OCI-LY1 (cell line): Measurements from ENCODE around the gene SLC25A21.

Source experiments
- H2AFZ ChIP-seq: fragments of 200-600 bp; sonication (generic), shearing (Covaris generic); 2 replicates; pipeline ENCODE4 v1.6.0; 2014; ENCODE audit warnings: antibody characterized with exemption, mild to moderate bottlenecking, low read length
- H3F3A ChIP-seq: fragments of 200-600 bp; sonication (generic), shearing (Covaris generic); 2 replicates; pipeline ENCODE4 v1.6.0; 2014; ENCODE audit warnings: mild to moderate bottlenecking, antibody characterized with exemption, low read length, moderate library complexity; ENCODE audit not compliant: insufficient read depth
- H3K27ac ChIP-seq: fragments of 200-600 bp; sonication (generic); 2 replicates; pipeline ENCODE4 v1.5.1; 2014; ENCODE audit warnings: low read length, mixed run types, mild to moderate bottlenecking, low read depth; ENCODE audit not compliant: poor library complexity, severe bottlenecking
- H3K27me3 ChIP-seq: fragments of 200-600 bp; sonication (generic); 2 replicates; pipeline ENCODE4 v1.6.0; 2014; ENCODE audit warnings: antibody characterized with exemption, mild to moderate bottlenecking, low read length, moderate library complexity; ENCODE audit not compliant: insufficient read depth
- H3K36me3 ChIP-seq: fragments of 200-600 bp; sonication (generic); 2 replicates; pipeline ENCODE4 v1.6.1; 2014; ENCODE audit warnings: mild to moderate bottlenecking, antibody characterized with exemption, low read length, moderate library complexity, mixed read lengths; ENCODE audit not compliant: insufficient read depth
- H3K4me1 ChIP-seq: fragments of 200-600 bp; sonication (generic); 2 replicates; pipeline ENCODE4 v1.5.1; 2014; ENCODE audit warnings: mild to moderate bottlenecking, low read length, moderate library complexity; ENCODE audit not compliant: insufficient read depth, severe bottlenecking
- H3K4me2 ChIP-seq: fragments of 200-600 bp; sonication (generic), shearing (Covaris generic); 2 replicates; pipeline ENCODE4 v1.6.1; 2014; ENCODE audit warnings: low read length
- H3K4me3 ChIP-seq: fragments of 200-600 bp; sonication (generic); 2 replicates; pipeline ENCODE4 v1.5.1; 2014; ENCODE audit warnings: low read length, low read depth, mild to moderate bottlenecking, mixed read lengths; ENCODE audit not compliant: poor library complexity, severe bottlenecking
- H3K79me2 ChIP-seq: fragments of 200-600 bp; shearing (Covaris generic); 2 replicates; pipeline ENCODE4 v1.6.1; 2016; ENCODE audit warnings: mixed run types, low read length, mixed read lengths; ENCODE audit not compliant: insufficient read depth
- H3K9ac ChIP-seq: fragments of 200-600 bp; sonication (generic), shearing (Covaris generic); 2 replicates; pipeline ENCODE4 v1.6.1; 2014; ENCODE audit warnings: mild to moderate bottlenecking, low read length, mixed read lengths
- H3K9me2 ChIP-seq: fragments of 200-600 bp; sonication (generic), shearing (Covaris generic); 2 replicates; pipeline ENCODE4 v1.6.1; 2014; ENCODE audit warnings: low read depth, mild to moderate bottlenecking, low read length, mixed read lengths
- H3K9me3 ChIP-seq: fragments of 200-600 bp; shearing (Covaris generic); 2 replicates; pipeline ENCODE4 v1.6.1; 2014; ENCODE audit warnings: low read length, mixed read lengths
- H4K20me1 ChIP-seq: fragments of 200-600 bp; sonication (generic), shearing (Covaris generic); 2 replicates; pipeline ENCODE4 v1.6.0; 2016; ENCODE audit warnings: mild to moderate bottlenecking, low read length; ENCODE audit not compliant: insufficient read depth
- EZH2 ChIP-seq: fragments of 200-600 bp; sonication (generic), shearing (Covaris generic); IDR thresholded peaks from 2 replicates; pipeline ENCODE4 v1.8.0; 2017; ENCODE audit warnings: borderline replicate concordance, mixed run types, mild to moderate bottlenecking, antibody characterized with exemption, low read length, moderate library complexity, mixed read lengths
- TF ChIP-seq, protein P1 (sequence below): fragments of 200-600 bp; sonication (generic), shearing (Covaris generic); IDR thresholded peaks from 2 replicates; pipeline ENCODE4 v1.5.1; 2017; ENCODE audit warnings: mild to moderate bottlenecking, antibody characterized with exemption, low read length, moderate library complexity, mixed read lengths

Gene SLC25A21

GRCh38 chr14:36845356-36846012, 326.9 kb downstream of the SLC25A21 start:
- Histone ChIP-seq H3K9ac (no peak overlapping the region), H3F3A (no peaks in the 10 kb centered on the region), H3K27ac (no peak overlapping the region), H2AFZ (no peak overlapping the region), H3K27me3 (no peaks in the 10 kb centered on the region), H3K4me3 (no peak overlapping the region), H3K79me2 (no peaks in the 10 kb centered on the region), H3K4me1 (no peaks in the 10 kb centered on the region), H4K20me1 (no peaks in the 10 kb centered on the region), H3K9me3 (no peaks in the 10 kb centered on the region), H3K36me3 (no peaks in the 10 kb centered on the region), H3K4me2 (no peak overlapping the region), H3K9me2 (no peaks in the 10 kb centered on the region)
- TF ChIP-seq, protein P1, sequence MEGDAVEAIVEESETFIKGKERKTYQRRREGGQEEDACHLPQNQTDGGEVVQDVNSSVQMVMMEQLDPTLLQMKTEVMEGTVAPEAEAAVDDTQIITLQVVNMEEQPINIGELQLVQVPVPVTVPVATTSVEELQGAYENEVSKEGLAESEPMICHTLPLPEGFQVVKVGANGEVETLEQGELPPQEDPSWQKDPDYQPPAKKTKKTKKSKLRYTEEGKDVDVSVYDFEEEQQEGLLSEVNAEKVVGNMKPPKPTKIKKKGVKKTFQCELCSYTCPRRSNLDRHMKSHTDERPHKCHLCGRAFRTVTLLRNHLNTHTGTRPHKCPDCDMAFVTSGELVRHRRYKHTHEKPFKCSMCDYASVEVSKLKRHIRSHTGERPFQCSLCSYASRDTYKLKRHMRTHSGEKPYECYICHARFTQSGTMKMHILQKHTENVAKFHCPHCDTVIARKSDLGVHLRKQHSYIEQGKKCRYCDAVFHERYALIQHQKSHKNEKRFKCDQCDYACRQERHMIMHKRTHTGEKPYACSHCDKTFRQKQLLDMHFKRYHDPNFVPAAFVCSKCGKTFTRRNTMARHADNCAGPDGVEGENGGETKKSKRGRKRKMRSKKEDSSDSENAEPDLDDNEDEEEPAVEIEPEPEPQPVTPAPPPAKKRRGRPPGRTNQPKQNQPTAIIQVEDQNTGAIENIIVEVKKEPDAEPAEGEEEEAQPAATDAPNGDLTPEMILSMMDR, result no peak
- TF ChIP-seq EZH2, result no peak

DNA sequence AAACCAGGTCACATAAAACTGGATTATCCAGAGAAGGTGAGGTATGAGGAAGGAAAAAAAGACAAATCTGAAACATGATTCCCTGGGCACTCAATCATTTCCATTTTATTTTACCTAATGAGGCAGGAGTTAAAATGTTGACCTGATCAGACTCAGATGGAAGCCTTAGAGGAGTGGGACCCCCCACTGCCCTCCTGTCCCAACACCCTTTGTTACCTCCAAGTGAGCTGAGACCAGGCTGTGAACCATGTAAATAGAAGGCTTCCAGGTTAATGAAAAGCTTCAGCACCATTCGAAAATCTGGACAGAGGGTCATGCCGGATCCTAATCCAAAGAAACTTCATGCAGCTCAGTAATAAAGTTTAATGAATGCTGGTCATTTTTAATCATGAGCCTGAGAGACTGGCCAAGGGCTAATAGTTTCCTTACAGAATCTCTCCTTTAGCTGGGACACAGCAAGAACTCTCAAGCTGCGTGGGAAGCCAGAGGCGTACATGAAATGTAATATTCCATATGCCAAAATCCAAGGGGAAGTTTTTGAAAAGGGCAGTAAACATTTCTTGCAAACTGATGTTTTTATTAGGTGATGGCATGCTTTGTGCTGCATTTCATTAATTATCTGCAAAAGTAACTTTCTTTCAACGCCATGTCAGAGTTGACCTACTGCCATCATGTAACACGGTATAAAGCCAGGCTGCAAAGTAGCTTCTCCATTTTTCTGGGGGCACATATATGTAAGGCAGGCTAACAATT, 327.8 kb downstream of the SLC25A21 start:
- Histone ChIP-seq H4K20me1 (no peaks in the 10 kb centered on the region), H3K9me2 (no peaks in the 10 kb centered on the region), H3K36me3 (no peaks in the 10 kb centered on the region), H2AFZ (no peak overlapping the region), H3K4me1 (no peaks in the 10 kb centered on the region), H3K79me2 (no peaks in the 10 kb centered on the region), H3K27me3 (no peaks in the 10 kb centered on the region), H3F3A (no peaks in the 10 kb centered on the region), H3K4me3 (no peak overlapping the region), H3K9ac (no peak overlapping the region), H3K9me3 (no peaks in the 10 kb centered on the region), H3K27ac (no peak overlapping the region), H3K4me2 (no peak overlapping the region)
- TF ChIP-seq, protein P1, result no peak
- TF ChIP-seq EZH2, result no peak

GRCh38 chr14:36843410-36843809, 329.0 kb downstream of the SLC25A21 start:
- Histone ChIP-seq H3K4me2 (no peak overlapping the region), H3K9ac (no peak overlapping the region), H3K9me3 (no peaks in the 10 kb centered on the region), H3F3A (no peaks in the 10 kb centered on the region), H3K4me1 (no peaks in the 10 kb centered on the region), H3K79me2 (no peaks in the 10 kb centered on the region), H3K27me3 (no peaks in the 10 kb centered on the region), H3K4me3 (no peak overlapping the region), H4K20me1 (no peaks in the 10 kb centered on the region), H3K9me2 (no peaks in the 10 kb centered on the region), H3K36me3 (no peaks in the 10 kb centered on the region), H2AFZ (no peak overlapping the region), H3K27ac (no peak overlapping the region)
- no peak for TF ChIP-seq EZH2
- TF ChIP-seq, protein P1, result no peak
